ENCODE results near the gene BMP7. TPM values are rescaled to one million over a fixed set of nuclear protein-coding genes. Genes with fewer than 3 reads are reported as not detected.
"Not testable (repeated sequence)": the region's sequence is repeated elsewhere in the genome, so short reads cannot be mapped to it uniquely, and the experiment has no call there.

BMP7 gene
- total and polyA plus RNA-seq, 2 of the 8 experiments (the other 6 are each of a cell fraction or from before 2014, with no cell fraction given): 9.2 to 14.7 TPM

DNA sequence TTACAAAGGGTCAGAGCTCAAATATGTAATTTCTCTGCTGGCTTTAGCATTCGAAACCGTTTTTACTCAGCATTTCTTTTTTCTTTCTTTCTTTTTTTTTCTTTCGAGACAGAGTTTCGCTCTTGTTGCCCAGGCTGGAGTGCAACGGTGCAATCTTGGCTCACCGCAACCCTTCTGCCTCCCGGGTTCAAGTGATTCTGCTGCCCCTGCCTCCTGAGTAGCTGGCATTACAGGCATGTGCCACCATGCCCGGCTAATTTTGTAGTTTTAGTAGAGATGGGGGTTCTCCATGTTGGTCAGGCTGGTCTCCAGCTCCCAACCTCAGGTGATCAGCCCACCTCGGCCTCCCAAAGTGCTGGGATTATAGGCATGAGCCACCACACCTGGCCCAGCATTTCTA is 108.7 kb downstream of the BMP7 start:
- 96% methylated on average over 9 of the region's 9 CpGs; no CpG with 5 or more reads in 1 of the 2 experiments for WGBS, 2 experiments (ENCODE audit: extremely low coverage in 1 of 2, insufficient coverage in 1 of 2, insufficient read length in 1 of 2, insufficient replicate concordance in 2 of 2, low coverage in 1 of 2, low lambda C conversion rate in 2 of 2, missing lambda C conversion rate in 1 of 2)
- not testable (repeated sequence) for H3K4me2 ChIP-seq (ENCODE audit: insufficient read depth in 1 of 2, low read depth in 2 of 2, low read length in 2 of 2); H3K27ac ChIP-seq (ENCODE audit: low read depth, low read length)

More for the DNA sequence above, 108.7 kb downstream of the BMP7 start:
- H3K4ac ChIP-seq (replicated peaks; ENCODE audit: insufficient read length, low read depth, low read length); H2AFZ ChIP-seq (ENCODE audit: low read length); H3K27me3 ChIP-seq (replicated peaks in 1 of 4; ENCODE audit: control insufficient read depth in 3 of 4, extremely low read depth in 1 of 4, insufficient read depth in 3 of 4, low read length in 3 of 4); H4K91ac ChIP-seq (replicated peaks; ENCODE audit: insufficient read length, low read length); H4K5ac ChIP-seq (ENCODE audit: insufficient read length, low read depth, low read length); H2BK12ac ChIP-seq (ENCODE audit: low read depth, low read length); H4K20me1 ChIP-seq (replicated peaks in 1 of 2; ENCODE audit: control insufficient read depth in 1 of 2, insufficient read depth in 2 of 2, low read length in 2 of 2); DNase-seq (ENCODE audit: low read depth in 1 of 2, low spot score in 2 of 2); H3K4me3 ChIP-seq (ENCODE audit: extremely low read depth in 1 of 4, insufficient read depth in 2 of 4, low read depth in 3 of 4, low read length in 4 of 4); H2AK5ac ChIP-seq (ENCODE audit: low read depth, low read length); H4K8ac ChIP-seq (ENCODE audit: extremely low read depth, insufficient read depth, low read length); POLR2A ChIA-PET (ENCODE audit: partially characterized antibody); H3K23me2 ChIP-seq (ENCODE audit: low read depth, low read length); H3K18ac ChIP-seq (ENCODE audit: extremely low read depth, low read length); H3K9me3 ChIP-seq (ENCODE audit: insufficient read depth in 2 of 2, low read depth in 1 of 2, low read length in 1 of 2); H3K23ac ChIP-seq (ENCODE audit: insufficient read length); H3K14ac ChIP-seq (ENCODE audit: insufficient read length); H3K79me1 ChIP-seq (ENCODE audit: low read depth, low read length); H2BK120ac ChIP-seq (replicated peaks; ENCODE audit: low read depth, low read length); H3K56ac ChIP-seq (replicated peaks; ENCODE audit: insufficient read length, low read depth, low read length); FAIRE-seq; H2BK15ac ChIP-seq (ENCODE audit: low read length); H3K79me2 ChIP-seq (ENCODE audit: control insufficient read depth in 1 of 2, insufficient read depth in 2 of 2, low read length in 2 of 2); H2BK5ac ChIP-seq (ENCODE audit: low read depth, low read length); H3K9ac ChIP-seq (replicated peaks in 1 of 4; ENCODE audit: extremely low read depth in 1 of 4, low read depth in 3 of 4, low read length in 3 of 4); H2BK20ac ChIP-seq (ENCODE audit: low read length); H3K36me3 ChIP-seq (ENCODE audit: control insufficient read depth in 2 of 4, insufficient read depth in 4 of 4, low read length in 3 of 4): not testable (repeated sequence)
- CTCF ChIA-PET (ENCODE audit: partially characterized antibody): interaction anchor here (0.8 to 0.9 kb wide), 2 partner anchors 11 to 105 kb away, joined by 3 read pairs; no protein-coding TSS in a partner anchor
- peaks cover 0 to 11% (median 4%) of the 10 kb centered on the region in 4 experiments; a peak in 3 of 7 replicates for H3K4me1 ChIP-seq (replicated peaks in 1 of 4; ENCODE audit: control insufficient read depth in 3 of 4, insufficient read depth in 4 of 4, low read length in 3 of 4)

Data from H1 (cell line).